ENCODE data around the gene BBX.
"Not testable (repeated sequence)": the region's sequence is repeated elsewhere in the genome, so short reads cannot be mapped to it uniquely, and the experiment has no call there.

The BBX gene

GRCh38 chr3:107816107-107816506 lies 293.3 kb downstream of the BBX start:
- DNase-seq = no peak

- DNase-seq = no peak
Measured at GRCh38 chr3:107817076-107817475, 294.3 kb downstream of the BBX start.

GRCh38 chr3:107818025-107818424 lies 295.3 kb downstream of the BBX start:
- DNase-seq = no peak

GRCh38 chr3:107819656-107820055 lies 296.9 kb downstream of the BBX start:
- no peak for DNase-seq

- DNase-seq = no peak
Measured at GRCh38 chr3:107822308-107822707, 299.5 kb downstream of the BBX start.

- DNase-seq = no peak
Measured at GRCh38 chr3:107824822-107825371, 302.1 kb downstream of the BBX start.

GRCh38 chr3:107825556-107825955 lies 302.8 kb downstream of the BBX start:
- no peak for DNase-seq

- no peak for DNase-seq
Measured at GRCh38 chr3:107826727-107827126, 304.0 kb downstream of the BBX start.

- DNase-seq = no peak
Measured at GRCh38 chr3:107829185-107829584, 306.4 kb downstream of the BBX start.

GRCh38 chr3:107831590-107831989 lies 308.8 kb downstream of the BBX start:
- DNase-seq = no peak

- no peak for DNase-seq
Measured at GRCh38 chr3:107833043-107833442, 310.3 kb downstream of the BBX start.

- no peak for DNase-seq
Measured at GRCh38 chr3:107833722-107834416, 311.1 kb downstream of the BBX start.

GRCh38 chr3:107835001-107835400 lies 312.2 kb downstream of the BBX start:
- DNase-seq = not testable (repeated sequence)

- no peak for DNase-seq
Measured at GRCh38 chr3:107837895-107838612, 315.3 kb downstream of the BBX start.

GRCh38 chr3:107841831-107842230 lies 319.1 kb downstream of the BBX start:
- no peak for DNase-seq

- DNase-seq = no peak
Measured at GRCh38 chr3:107842940-107843339, 320.2 kb downstream of the BBX start.

- no peak for DNase-seq
Measured at GRCh38 chr3:107845380-107846278, 322.9 kb downstream of the BBX start.

GRCh38 chr3:107846279-107846852 lies 323.6 kb downstream of the BBX start:
- no peak for DNase-seq

- no peak for DNase-seq
Measured at GRCh38 chr3:107847791-107848190, 325.0 kb downstream of the BBX start.

- DNase-seq = no peak
Measured at GRCh38 chr3:107848351-107848915, 325.7 kb downstream of the BBX start.

GRCh38 chr3:107850681-107851080 lies 327.9 kb downstream of the BBX start:
- DNase-seq = no peak

- no peak for DNase-seq
Measured at GRCh38 chr3:107853821-107854220, 331.1 kb downstream of the BBX start.

- no peak for DNase-seq
Measured at GRCh38 chr3:107854733-107855132, 332.0 kb downstream of the BBX start.

Measured in SIG-M5 (cell line).